ENCODE results near the gene STPG4. TPM values are rescaled to one million over a fixed set of nuclear protein-coding genes. Genes with fewer than 3 reads are reported as not detected.
"Not testable (repeated sequence)": the region's sequence is repeated elsewhere in the genome, so short reads cannot be mapped to it uniquely, and the experiment has no call there.

STPG4 gene
- total and polyA plus RNA-seq, 7 donors, result 0.12 to 1.1 (median 0.63) TPM; not detected in 3

GRCh38 chr2:47172922-47173695 is 18.0 kb upstream of the STPG4 start:
- Histone ChIP-seq H3K27ac (peak overlapping the region; percentile 98 to 100 (median 98)), H3K4me1 (peaks cover 0 to 69% (median 59%) of the 10 kb centered on the region in 4 donors), H3K36me3 (peaks cover 0 to 11% (median 0%) of the 10 kb centered on the region in 4 donors), H3K4me3 (peak overlapping the region in 3 of 4 donors; percentile 6 to 89 (median 84)), H3K9me3 (no peaks in the 10 kb centered on the region), H3K27me3 (no peaks in the 10 kb centered on the region)
- intact Hi-C loops (cut with DNase I), result no loop called here
- DNase-seq, result no peak
- TF ChIP-seq POLR2A (IDR thresholded peaks at IDR 0.05) (no peak), CTCF (IDR thresholded peaks at IDR 0.05) (no peak)
- 30 to 44% methylated on average over 3 of the region's 3 CpGs for WGBS, 2 donors

- DNase-seq, result no peak
- Histone ChIP-seq H3K9me3 (no peaks in the 10 kb centered on the region), H3K27ac (peak overlapping the region; percentile 98 to 100 (median 98)), H3K27me3 (no peaks in the 10 kb centered on the region), H3K4me3 (peak overlapping the region in 3 of 4 donors; percentile 6 to 89 (median 84)), H3K36me3 (peaks cover 0 to 15% (median 0%) of the 10 kb centered on the region in 4 donors), H3K4me1 (peaks cover 0 to 74% (median 61%) of the 10 kb centered on the region in 4 donors)
- intact Hi-C loops (cut with DNase I), result no loop called here
- TF ChIP-seq POLR2AphosphoS5 (IDR thresholded peaks at IDR 0.05) (no peak), EP300 (IDR thresholded peaks at IDR 0.05) (no peak), POLR2A (IDR thresholded peaks at IDR 0.05) (no peak), CTCF (IDR thresholded peaks at IDR 0.05) (no peak)
- WGBS, 2 donors, result 35 to 38% methylated on average over 9 of the region's 9 CpGs
Measured at GRCh38 chr2:47172156-47172921, 17.2 kb upstream of the STPG4 start.

GRCh38 chr2:47169784-47170183 is 14.7 kb upstream of the STPG4 start:
- Histone ChIP-seq H3K27me3 (no peaks in the 10 kb centered on the region), H3K4me3 (peak overlapping the region in 1 of 4 donors; percentile 8), H3K27ac (peak overlapping the region; percentile 57 to 100 (median 98)), H3K36me3 (peaks cover 0 to 31% (median 0%) of the 10 kb centered on the region in 4 donors), H3K9me3 (no peaks in the 10 kb centered on the region), H3K4me1 (peaks cover 0 to 94% (median 76%) of the 10 kb centered on the region in 4 donors)
- WGBS, 2 donors, result 59 to 68% methylated on average over 2 of the region's 2 CpGs
- TF ChIP-seq POLR2A (IDR thresholded peaks at IDR 0.05), result no peak
- peak; percentile 87 to 97 (median 94) for TF ChIP-seq POLR2AphosphoS5 (IDR thresholded peaks at IDR 0.05)
- TF ChIP-seq CTCF (IDR thresholded peaks at IDR 0.05), result no peak
- peak; percentile 42 to 93 (median 84) for TF ChIP-seq EP300 (IDR thresholded peaks at IDR 0.05)
- intact Hi-C loops (cut with DNase I), result loop anchor here (5.0 kb wide), 1 partner anchor 112 kb away; no protein-coding TSS in a partner anchor
- no peak for DNase-seq

DNA sequence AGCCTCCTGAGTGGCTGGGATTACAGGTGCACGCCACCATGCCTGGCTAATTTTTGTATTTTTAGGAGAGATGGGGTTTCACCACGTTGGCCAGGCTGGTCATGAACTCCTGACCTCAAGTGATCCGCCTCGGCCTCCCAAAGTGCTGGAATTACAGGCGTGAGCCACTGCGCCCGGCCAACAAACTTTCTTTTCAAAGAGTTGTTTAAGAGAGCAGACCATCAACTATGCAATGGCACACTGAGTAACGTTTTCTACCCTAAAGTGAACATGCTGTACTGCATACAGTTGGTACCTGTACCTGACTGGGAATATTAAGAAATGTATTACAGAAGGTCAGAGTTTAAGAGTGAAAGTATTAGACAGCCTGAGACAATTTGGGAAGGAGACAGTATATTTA is 13.8 kb upstream of the STPG4 start:
- intact Hi-C loops (cut with DNase I), result loop anchor here (5.0 kb wide), 1 partner anchor 112 kb away; no protein-coding TSS in a partner anchor
- peak overlapping the region; percentile 53 to 100 (median 98) for H3K27ac ChIP-seq
- 71 to 80% methylated on average over 8 of the region's 8 CpGs for WGBS, 2 donors
- H3K4me3 ChIP-seq, H3K9me3 ChIP-seq, DNase-seq, H3K27me3 ChIP-seq: not testable (repeated sequence)
- peaks cover 0 to 95% (median 77%) of the 10 kb centered on the region in 4 donors for H3K4me1 ChIP-seq
- peaks cover 0 to 32% (median 0%) of the 10 kb centered on the region in 4 donors for H3K36me3 ChIP-seq

- peak overlapping the region in 2 of 4 donors; percentile 99 to 100 for H3K27ac ChIP-seq
- peaks cover 0 to 94% (median 71%) of the 10 kb centered on the region in 4 donors for H3K4me1 ChIP-seq
- no peaks in the 10 kb centered on the region for H3K27me3 ChIP-seq
- TF ChIP-seq POLR2A (IDR thresholded peaks at IDR 0.05) (no peak), CTCF (IDR thresholded peaks at IDR 0.05) (no peak), POLR2AphosphoS5 (IDR thresholded peaks at IDR 0.05) (no peak), EP300 (IDR thresholded peaks at IDR 0.05) (no peak)
- no peak for DNase-seq
- intact Hi-C loops (cut with DNase I), result loop anchor here (5.0 kb wide), 1 partner anchor 110 kb away; no protein-coding TSS in a partner anchor
- 79 to 91% methylated on average over 5 of the region's 5 CpGs for WGBS, 2 donors
- H3K4me3 ChIP-seq, result no peak overlapping the region
- peaks cover 0 to 37% (median 0%) of the 10 kb centered on the region in 4 donors for H3K36me3 ChIP-seq
- no peaks in the 10 kb centered on the region for H3K9me3 ChIP-seq
Measured at GRCh38 chr2:47167149-47167548, 12.0 kb upstream of the STPG4 start.

Data from sigmoid colon (tissue), 7 donors.